Left hindlimb (tissue), 1 donor: Measurements from ENCODE around the gene CCR3.
"Not testable (repeated sequence)": the region's sequence is repeated elsewhere in the genome, so short reads cannot be mapped to it uniquely, and the experiment has no call there.

ENCODE experiments used
- DNase-seq: peaks from one replicate; pipeline ENCODE4 v3.0.0-alpha.2; 2018

Gene CCR3

GRCh38 chr3:46242120-46242519 lies at the start of gene CCR3:
TSS of gene CCR3 (plus strand) at chr3:46242460. CDS start at chr3:46265159, 22,699 bp downstream.
- no peak for DNase-seq

DNA sequence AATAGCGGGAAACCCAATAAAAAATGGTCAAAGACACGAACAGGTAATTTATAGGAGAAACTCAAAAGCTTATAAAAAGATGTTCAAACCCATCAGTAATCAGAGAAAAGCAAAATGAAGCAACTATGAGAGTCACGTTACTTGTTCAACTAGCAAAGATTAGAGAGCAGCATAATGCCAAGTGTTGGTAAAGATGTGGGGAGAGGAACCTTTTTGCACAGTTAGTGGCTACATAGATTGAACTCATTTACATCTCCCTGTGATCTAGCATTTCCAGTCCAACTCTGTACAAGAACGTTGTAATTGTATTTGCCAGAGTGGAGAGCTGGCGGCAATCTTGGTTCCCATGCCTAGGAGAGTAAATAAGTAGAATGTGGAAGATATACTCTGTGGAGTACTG lies 49.3 kb upstream of the CCR3 start:
- DNase-seq: no peak

GRCh38 chr3:46193436-46193835 lies 48.8 kb upstream of the CCR3 start:
- no peak for DNase-seq

DNA sequence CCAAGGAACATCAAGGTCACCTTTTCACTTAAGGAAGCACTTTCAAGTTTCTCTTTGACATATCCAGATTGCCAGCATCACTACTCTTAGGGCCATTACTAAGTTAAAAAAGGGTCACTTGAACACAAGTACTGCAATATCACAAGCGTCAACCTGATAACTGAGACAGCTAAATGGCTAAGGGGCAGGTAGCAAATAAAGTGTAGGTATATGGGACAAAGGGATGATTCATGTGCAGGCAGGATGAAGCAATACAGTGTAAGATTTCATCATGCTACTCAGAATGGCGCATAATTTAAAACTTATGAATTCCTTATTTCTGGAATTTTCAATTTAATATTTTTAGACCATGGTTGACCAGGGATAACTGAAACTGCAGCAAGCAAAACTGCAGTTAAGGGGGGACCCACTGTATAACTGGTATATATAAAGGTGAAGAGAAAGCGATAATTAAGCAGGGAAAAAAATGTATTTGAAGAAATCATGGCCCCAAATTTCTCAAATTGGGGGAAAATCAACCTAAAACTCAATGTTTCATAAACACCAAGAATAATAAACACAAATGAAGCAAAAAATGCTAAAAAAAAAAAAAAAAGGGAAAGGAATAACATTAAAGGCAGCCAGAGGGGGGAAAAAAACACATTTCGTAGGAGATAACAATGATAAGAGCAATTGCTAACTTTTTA lies 47.2 kb upstream of the CCR3 start:
- DNase-seq: no peak

- DNase-seq: no peak
Measured at GRCh38 chr3:46196261-46196957, 45.9 kb upstream of the CCR3 start.

GRCh38 chr3:46200211-46200610 lies 42.0 kb upstream of the CCR3 start:
- DNase-seq: no peak

- DNase-seq: no peak
Measured at GRCh38 chr3:46200790-46201189, 41.5 kb upstream of the CCR3 start.

DNA sequence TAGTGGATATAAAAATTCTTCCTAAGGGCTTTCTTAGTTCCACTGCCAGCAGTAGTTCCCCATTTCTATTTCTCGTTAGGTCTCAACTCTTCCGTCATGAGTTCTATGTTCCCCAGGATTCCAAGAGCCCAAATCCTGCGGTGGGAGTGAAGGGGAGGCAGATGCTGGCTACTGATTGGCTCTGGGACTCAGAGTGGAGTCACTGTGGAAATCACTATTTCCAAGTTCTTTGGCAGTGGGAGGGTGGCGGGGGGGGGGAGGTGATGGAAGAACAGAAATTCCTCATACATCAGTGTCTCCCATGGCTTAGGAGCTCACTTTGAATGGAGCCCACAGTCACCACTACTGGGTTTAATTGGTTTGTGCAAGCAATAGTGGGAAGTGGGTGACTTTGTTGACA lies 39.7 kb upstream of the CCR3 start:
- DNase-seq: no peak

GRCh38 chr3:46203681-46204080 lies 38.6 kb upstream of the CCR3 start:
- no peak for DNase-seq

DNA sequence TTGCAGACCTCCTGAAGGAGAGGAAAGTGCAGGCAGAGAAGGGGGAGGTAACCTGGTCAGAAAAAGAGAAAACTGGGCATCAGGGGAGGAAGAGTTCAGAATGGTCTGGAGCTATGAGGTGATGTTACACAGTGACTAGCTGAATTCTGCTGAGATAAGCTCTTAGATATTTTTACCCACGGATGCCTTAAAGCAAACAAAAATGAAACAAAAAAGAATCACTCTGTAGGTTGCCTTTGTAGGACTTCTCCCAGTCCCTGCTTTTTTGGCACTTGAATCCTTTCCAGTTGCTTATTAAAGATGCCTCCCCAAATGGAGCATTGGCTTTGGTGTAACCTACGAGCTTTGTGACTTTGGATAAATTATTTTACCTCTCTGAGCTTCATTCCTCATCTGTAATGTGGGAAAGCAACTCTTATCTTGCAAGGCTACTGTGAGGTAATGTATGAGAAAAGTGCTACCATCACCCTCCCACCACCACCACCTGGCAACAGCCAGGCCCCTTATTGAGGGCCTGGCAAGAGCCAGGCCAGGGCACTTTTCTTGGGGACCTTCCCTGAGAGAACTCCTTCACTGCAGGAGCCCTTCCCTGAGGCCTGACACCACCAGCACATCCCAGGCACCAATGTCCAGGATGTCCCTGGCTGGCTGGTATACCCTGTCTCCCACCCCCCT lies 36.8 kb upstream of the CCR3 start:
- no peak for DNase-seq

DNA sequence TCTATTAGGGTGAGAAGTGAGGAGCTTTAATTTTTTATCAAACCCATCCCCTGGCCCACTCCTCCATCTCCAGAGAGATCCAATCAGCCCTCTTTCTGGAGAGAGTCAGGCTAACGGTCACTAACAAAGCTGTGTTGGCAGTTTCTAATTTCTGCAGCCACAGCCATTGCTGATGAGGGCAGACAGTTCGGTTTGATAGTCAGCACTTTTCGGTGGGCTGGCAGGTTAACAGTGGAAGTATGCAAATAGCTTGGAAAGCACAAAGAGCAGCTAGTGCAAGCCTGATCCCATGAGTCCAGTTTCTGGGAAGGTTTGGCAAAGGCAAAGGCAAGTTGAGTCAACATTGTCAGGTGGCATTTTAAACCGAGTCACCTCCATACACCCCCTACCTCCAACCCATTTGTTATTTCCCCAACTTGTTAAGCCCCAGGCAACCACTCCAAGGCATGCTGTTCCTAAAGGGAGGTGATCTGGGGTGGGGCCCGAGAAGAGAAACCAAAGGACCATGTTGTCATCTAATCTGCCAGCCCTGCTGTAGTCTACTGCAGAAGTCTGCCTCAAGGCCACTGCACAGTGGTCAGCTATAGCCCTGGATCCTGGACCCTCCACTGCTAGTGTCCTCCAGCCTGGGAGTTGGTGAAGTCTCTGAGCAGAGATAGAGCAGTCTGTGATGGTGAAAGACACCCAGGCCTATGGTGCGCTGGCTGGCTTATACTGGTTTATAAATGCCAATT lies 35.8 kb upstream of the CCR3 start:
- DNase-seq: no peak

GRCh38 chr3:46207514-46207913 lies 34.7 kb upstream of the CCR3 start:
- DNase-seq: not testable (repeated sequence)

GRCh38 chr3:46208167-46208704 lies 34.0 kb upstream of the CCR3 start, which contains the start of gene CCR1:
TSS of gene CCR1 (minus strand) at chr3:46208313. CDS start at chr3:46204313, 4,000 bp downstream.
- DNase-seq: peak; percentile 58

GRCh38 chr3:46209053-46209452 lies 33.2 kb upstream of the CCR3 start:
- DNase-seq: no peak

GRCh38 chr3:46209746-46210470 lies 32.4 kb upstream of the CCR3 start:
- DNase-seq: no peak

DNA sequence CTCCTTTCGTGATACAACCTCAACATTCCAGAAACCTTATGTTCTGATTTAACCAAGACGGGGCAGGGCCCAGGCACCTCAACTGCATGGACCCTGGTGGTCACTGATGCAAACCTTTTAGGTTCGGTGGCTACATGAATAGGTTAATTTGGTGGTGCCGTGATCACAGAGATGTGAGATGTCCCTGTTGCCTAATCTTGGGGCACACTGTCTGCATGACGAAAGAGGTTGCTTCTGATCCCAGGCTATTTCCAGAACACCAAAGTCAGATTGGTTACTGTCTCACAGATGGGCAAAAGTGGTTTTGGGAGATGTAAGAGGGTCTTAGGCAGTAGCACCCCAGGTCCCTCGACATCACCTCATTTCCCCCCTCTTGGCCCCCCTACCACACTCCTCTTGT lies 30.2 kb upstream of the CCR3 start:
- DNase-seq: no peak

DNA sequence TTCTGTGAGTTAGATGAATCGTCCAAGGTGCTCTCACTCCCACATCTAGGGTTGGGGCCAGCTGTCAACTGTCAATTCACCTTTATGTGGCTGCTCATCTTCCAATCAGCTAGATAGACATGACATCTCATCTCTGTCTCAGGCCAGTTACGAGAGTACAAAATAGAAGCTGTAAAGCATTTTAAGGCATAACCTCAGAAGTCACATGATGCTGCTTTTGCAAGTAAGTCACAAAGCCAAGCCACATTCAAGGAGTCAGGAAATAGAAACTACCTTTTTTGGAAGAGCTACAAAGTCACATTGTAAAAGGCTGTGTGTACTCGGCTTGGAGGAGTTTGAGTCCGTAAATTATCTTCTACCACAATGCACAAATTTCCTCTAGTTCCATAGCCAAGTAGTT lies 29.1 kb upstream of the CCR3 start:
- DNase-seq: no peak

- DNase-seq: no peak
Measured at GRCh38 chr3:46214751-46215352, 27.4 kb upstream of the CCR3 start.

DNA sequence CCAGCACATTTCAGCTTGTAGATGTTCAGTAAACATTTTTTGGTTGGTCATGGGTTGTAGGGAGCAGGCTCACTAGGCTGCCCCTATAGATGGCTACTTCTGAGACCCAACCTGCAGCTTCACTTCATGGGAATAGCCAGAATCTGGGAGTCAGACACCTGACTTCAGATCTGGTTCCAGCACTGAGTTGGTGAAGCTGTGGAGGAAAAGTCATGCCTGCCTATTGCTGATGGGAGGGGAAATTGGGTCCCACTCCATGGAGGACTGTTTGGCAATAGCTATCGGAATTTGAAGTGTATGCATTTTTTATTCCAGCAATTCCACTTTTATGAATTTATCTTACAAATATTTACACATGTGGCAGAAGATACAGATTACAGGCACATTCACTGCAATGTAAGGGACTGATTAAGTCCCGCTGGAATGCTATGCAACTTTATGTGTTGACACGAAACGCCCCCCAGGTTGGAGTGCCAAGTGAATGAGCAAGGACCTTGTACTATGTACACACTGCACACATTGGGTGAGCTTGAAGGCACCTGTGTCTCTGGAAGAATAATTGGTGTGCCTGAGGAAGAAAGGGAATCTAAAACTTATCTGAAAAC lies 26.3 kb upstream of the CCR3 start:
- DNase-seq: no peak

DNA sequence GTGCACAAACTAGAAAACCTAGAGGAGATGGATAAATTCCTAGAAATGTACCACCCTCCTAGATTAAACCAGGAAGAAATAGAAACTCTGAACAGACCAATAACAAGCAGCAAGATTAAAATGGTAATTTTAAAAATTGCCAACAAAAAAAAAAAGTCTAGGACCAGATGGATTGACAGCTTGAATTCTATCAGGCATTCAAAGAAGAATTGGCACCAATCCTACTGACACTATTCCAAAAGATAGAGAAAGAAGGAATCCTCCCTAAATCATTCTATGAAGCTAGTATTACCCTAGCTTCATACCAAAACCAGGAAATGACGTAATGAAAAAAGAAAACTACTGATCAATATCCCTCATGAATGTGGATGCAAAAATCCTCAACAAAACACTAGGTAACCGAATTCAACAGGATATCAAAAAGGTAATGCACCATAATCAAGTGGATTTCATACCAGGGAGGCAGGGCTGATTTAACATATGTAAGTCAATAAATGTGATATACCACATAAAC lies 24.0 kb upstream of the CCR3 start:
- no peak for DNase-seq

GRCh38 chr3:46221391-46221790 lies 20.9 kb upstream of the CCR3 start:
- DNase-seq: no peak
